Gastrocnemius medialis (tissue), 4 donors: ENCODE results near the gene CHML.

Source experiments
- CTCF ChIP-seq, 5 experiments: fragments of 450-650 bp in 3 of 5; fragments of 200-600 bp in 2 of 5; sonication (generic) in 2 of 5; IDR thresholded peaks in 4 of 5; conservative IDR thresholded peaks in 1 of 5; 1 replicate in 4 of 5; 2 replicates in 1 of 5; pipeline ENCODE4 v1.5.1; 2016 to 2019; ENCODE audit warnings: antibody characterized with exemption in 5 of 5, mild to moderate bottlenecking in 3 of 5, moderate library complexity in 3 of 5
- POLR2A ChIP-seq, 2 donors: fragments of 450-650 bp; IDR thresholded peaks; one replicate each; pipeline ENCODE4 v1.6.1; 2017; ENCODE audit warnings: antibody characterized with exemption in 2 of 2, mild to moderate bottlenecking in 2 of 2, moderate library complexity in 2 of 2

GRCh38 chr1:241600496-241600901 is 39.7 kb downstream of the CHML start:
- TF ChIP-seq CTCF (IDR thresholded peaks at IDR 0.05 in 4 of 5, conservative IDR thresholded peaks at IDR 0.05 in 1 of 5) (no peak), POLR2A (IDR thresholded peaks at IDR 0.05) (no peak)
